IPS DF 6.9 (cell line): ENCODE results near the gene DGAT2.

Source experiments
- DNase-seq: peaks from one replicate; pipeline ENCODE4 v3.0.0-alpha.2; 2013; ENCODE audit warnings: low read depth, low spot score
- H3K27ac ChIP-seq: one replicate; pipeline ENCODE4 v1.5.1; 2013; ENCODE audit warnings: low read length, control low read depth
- H3K27me3 ChIP-seq: 2 replicates; pipeline ENCODE4 v1.6.1; 2013; ENCODE audit warnings: mild to moderate bottlenecking, low read length; ENCODE audit not compliant: control insufficient read depth, insufficient read depth
- H3K36me3 ChIP-seq: 2 replicates; pipeline ENCODE4 v1.6.1; 2013; ENCODE audit warnings: low read length; ENCODE audit not compliant: control insufficient read depth, insufficient read depth
- H3K4me1 ChIP-seq: 2 replicates; pipeline ENCODE4 v1.6.1; 2013; ENCODE audit warnings: low read length; ENCODE audit not compliant: control insufficient read depth, insufficient read depth
- H3K4me3 ChIP-seq: 2 replicates; pipeline ENCODE4 v1.5.1; 2013; ENCODE audit warnings: mild to moderate bottlenecking, low read length
- H3K9me3 ChIP-seq: 2 replicates; pipeline ENCODE4 v1.6.1; 2013; ENCODE audit warnings: low read length, inconsistent platforms; ENCODE audit not compliant: control insufficient read depth, insufficient read depth
- WGBS: extraction: QIAGEN DNeasy Blood & Tissue Kit; methylation state at CpG from one replicate; pipeline ENCODE4 v1.1.7; 2013; ENCODE audit warnings: mixed read lengths, missing lambda C conversion rate; ENCODE audit not compliant: insufficient read length, insufficient coverage; 5-methylcytosine and 5-hydroxymethylcytosine counted together

The DGAT2 gene

DNA sequence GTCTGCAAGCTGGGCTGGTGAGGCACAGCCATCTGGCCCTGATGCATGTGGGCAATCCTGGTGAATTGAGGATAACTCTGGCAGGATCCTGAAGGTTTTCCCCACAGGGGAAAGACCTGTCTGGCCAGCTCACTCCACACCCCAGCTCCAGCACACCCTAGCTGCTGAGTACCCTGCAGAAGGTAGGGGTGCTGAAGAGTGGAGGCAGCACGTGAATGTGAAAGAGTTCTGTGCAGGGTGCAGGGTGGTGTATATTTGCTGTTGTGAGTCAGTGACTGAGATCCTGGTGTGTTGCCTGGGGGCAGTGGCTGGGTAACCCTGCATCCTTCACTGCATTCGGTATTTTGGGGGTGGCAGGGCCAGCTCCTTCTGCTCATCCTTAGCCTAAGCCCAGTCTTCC lies 22.4 kb downstream of the DGAT2 start:
- Histone ChIP-seq H3K4me3 (no peak overlapping the region), H3K27me3 (no peaks in the 10 kb centered on the region), H3K27ac (no peak overlapping the region), H3K36me3 (no peaks in the 10 kb centered on the region), H3K4me1 (no peaks in the 10 kb centered on the region), H3K9me3 (no peaks in the 10 kb centered on the region)
- WGBS = no CpG with 5 or more reads among the region's 2 CpGs
- DNase-seq = no peak

GRCh38 chr11:75792127-75792731 lies 23.7 kb downstream of the DGAT2 start:
- no peaks in the 10 kb centered on the region for H3K36me3 ChIP-seq
- no peak overlapping the region for H3K27ac ChIP-seq
- no CpG with 5 or more reads among the region's 6 CpGs for WGBS
- H3K4me3 ChIP-seq = no peak overlapping the region
- no peaks in the 10 kb centered on the region for H3K27me3 ChIP-seq
- DNase-seq = no peak
- no peaks in the 10 kb centered on the region for H3K9me3 ChIP-seq
- H3K4me1 ChIP-seq = no peaks in the 10 kb centered on the region

GRCh38 chr11:75792997-75793800 lies 24.6 kb downstream of the DGAT2 start:
- whole genome bisulfite sequencing = no CpG with 5 or more reads among the region's 12 CpGs
- Histone ChIP-seq H3K9me3 (no peaks in the 10 kb centered on the region), H3K27ac (no peak overlapping the region), H3K36me3 (no peaks in the 10 kb centered on the region), H3K27me3 (no peaks in the 10 kb centered on the region), H3K4me1 (no peaks in the 10 kb centered on the region), H3K4me3 (no peak overlapping the region)
- DNase-seq = no peak

- no CpG with 5 or more reads among the region's 2 CpGs for WGBS
- no peaks in the 10 kb centered on the region for H3K9me3 ChIP-seq
- H3K27me3 ChIP-seq = no peaks in the 10 kb centered on the region
- no peak overlapping the region for H3K27ac ChIP-seq
- no peak overlapping the region for H3K4me3 ChIP-seq
- H3K4me1 ChIP-seq = no peaks in the 10 kb centered on the region
- H3K36me3 ChIP-seq = no peaks in the 10 kb centered on the region
- DNase-seq = no peak
Measured at GRCh38 chr11:75793966-75794365, 25.4 kb downstream of the DGAT2 start.

GRCh38 chr11:75795276-75796090 lies 26.9 kb downstream of the DGAT2 start:
- H3K9me3 ChIP-seq = no peaks in the 10 kb centered on the region
- no peak for DNase-seq
- WGBS = no CpG with 5 or more reads among the region's 4 CpGs
- H3K4me3 ChIP-seq = no peak overlapping the region
- no peaks in the 10 kb centered on the region for H3K27me3 ChIP-seq
- no peaks in the 10 kb centered on the region for H3K36me3 ChIP-seq
- no peak overlapping the region for H3K27ac ChIP-seq
- no peaks in the 10 kb centered on the region for H3K4me1 ChIP-seq

DNA sequence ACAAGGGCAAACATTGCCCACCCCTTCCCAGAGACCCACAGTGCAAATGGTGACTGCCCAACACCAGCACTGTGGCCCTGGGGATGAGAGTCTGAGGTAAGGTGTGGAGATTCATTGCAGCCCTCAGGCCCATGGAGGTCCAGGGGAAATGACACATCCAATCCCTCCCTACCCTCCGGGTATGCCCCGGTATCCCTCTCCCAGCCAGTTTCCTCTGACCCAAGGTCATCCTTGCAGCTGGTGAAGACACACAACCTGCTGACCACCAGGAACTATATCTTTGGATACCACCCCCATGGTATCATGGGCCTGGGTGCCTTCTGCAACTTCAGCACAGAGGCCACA lies 27.5 kb downstream of the DGAT2 start:
- Histone ChIP-seq H3K27me3 (no peaks in the 10 kb centered on the region), H3K36me3 (no peaks in the 10 kb centered on the region), H3K27ac (no peak overlapping the region), H3K9me3 (no peaks in the 10 kb centered on the region), H3K4me1 (no peaks in the 10 kb centered on the region), H3K4me3 (no peak overlapping the region)
- WGBS = no CpG with 5 or more reads among the region's 2 CpGs
- no peak for DNase-seq

DNA sequence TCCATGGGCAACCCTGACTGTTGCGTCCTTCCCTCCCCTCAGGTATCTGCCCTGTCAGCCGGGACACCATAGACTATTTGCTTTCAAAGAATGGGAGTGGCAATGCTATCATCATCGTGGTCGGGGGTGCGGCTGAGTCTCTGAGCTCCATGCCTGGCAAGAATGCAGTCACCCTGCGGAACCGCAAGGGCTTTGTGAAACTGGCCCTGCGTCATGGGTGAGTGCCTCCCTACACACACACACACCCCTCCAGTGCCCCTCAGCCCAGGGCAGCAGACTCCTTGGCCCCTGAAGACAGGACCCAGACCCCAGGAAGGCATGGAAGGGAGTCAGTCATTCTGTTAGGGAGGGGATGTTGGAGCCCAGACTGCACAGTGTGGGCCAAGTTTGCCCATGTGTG lies 28.5 kb downstream of the DGAT2 start:
- no peaks in the 10 kb centered on the region for H3K27me3 ChIP-seq
- no peak overlapping the region for H3K27ac ChIP-seq
- DNase-seq = no peak
- H3K36me3 ChIP-seq = no peaks in the 10 kb centered on the region
- no peak overlapping the region for H3K4me3 ChIP-seq
- no peaks in the 10 kb centered on the region for H3K9me3 ChIP-seq
- H3K4me1 ChIP-seq = no peaks in the 10 kb centered on the region
- whole genome bisulfite sequencing = no CpG with 5 or more reads among the region's 8 CpGs

- Histone ChIP-seq H3K27me3 (no peaks in the 10 kb centered on the region), H3K27ac (no peak overlapping the region), H3K9me3 (no peaks in the 10 kb centered on the region), H3K4me3 (no peak overlapping the region), H3K36me3 (no peaks in the 10 kb centered on the region), H3K4me1 (no peaks in the 10 kb centered on the region)
- WGBS = no CpG with 5 or more reads among the region's 1 CpG
- no peak for DNase-seq
Measured at GRCh38 chr11:75797792-75798191, 29.2 kb downstream of the DGAT2 start.

DNA sequence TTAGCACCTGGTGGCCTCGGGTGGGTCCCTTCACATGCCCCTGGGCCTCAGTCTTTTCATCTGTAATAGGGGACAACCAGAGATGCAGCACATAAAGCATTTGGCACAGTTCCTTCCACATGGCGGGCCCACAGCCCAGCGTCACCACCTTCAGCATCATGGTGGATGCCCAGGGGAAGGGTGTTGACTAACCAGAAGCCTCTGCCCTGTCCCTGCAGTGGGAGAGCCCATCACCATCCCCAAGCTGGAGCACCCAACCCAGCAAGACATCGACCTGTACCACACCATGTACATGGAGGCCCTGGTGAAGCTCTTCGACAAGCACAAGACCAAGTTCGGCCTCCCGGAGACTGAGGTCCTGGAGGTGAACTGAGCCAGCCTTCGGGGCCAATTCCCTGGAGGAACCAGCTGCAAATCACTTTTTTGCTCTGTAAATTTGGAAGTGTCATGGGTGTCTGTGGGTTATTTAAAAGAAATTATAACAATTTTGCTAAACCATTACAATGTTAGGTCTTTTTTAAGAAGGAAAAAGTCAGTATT lies 31.6 kb downstream of the DGAT2 start:
- H3K4me1 ChIP-seq = no peaks in the 10 kb centered on the region
- H3K9me3 ChIP-seq = no peaks in the 10 kb centered on the region
- WGBS = no CpG with 5 or more reads among the region's 8 CpGs
- H3K27ac ChIP-seq = no peak overlapping the region
- no peak overlapping the region for H3K4me3 ChIP-seq
- DNase-seq = no peak
- no peaks in the 10 kb centered on the region for H3K27me3 ChIP-seq
- no peaks in the 10 kb centered on the region for H3K36me3 ChIP-seq

GRCh38 chr11:75800728-75801361 lies 32.3 kb downstream of the DGAT2 start:
- WGBS = no CpG with 5 or more reads among the region's 6 CpGs

More at GRCh38 chr11:75800728-75801361, 32.3 kb downstream of the DGAT2 start:
- Histone ChIP-seq H3K4me1 (no peaks in the 10 kb centered on the region), H3K27me3 (no peaks in the 10 kb centered on the region), H3K9me3 (no peaks in the 10 kb centered on the region), H3K4me3 (no peak overlapping the region), H3K27ac (no peak overlapping the region), H3K36me3 (no peaks in the 10 kb centered on the region)
- no peak for DNase-seq
